Lower leg skin (tissue), 3 donors: ENCODE measurements around the gene PODXL2.

Experiments used
- CTCF ChIP-seq, 3 donors: fragments of 450-650 bp; IDR thresholded peaks; one replicate each; pipeline ENCODE4 v1.5.1; 2016; ENCODE audit warnings: antibody characterized with exemption in 3 of 3, mild to moderate bottlenecking in 3 of 3, moderate library complexity in 2 of 3
- POLR2A ChIP-seq, 2 donors: fragments of 450-650 bp; IDR thresholded peaks; one replicate each; pipeline ENCODE4 v1.6.1; 2016 to 2017; ENCODE audit warnings: antibody characterized with exemption in 2 of 2, mild to moderate bottlenecking in 1 of 2, moderate library complexity in 1 of 2

- no peak for TF ChIP-seq CTCF (IDR thresholded peaks at IDR 0.05)
- no peak for TF ChIP-seq POLR2A (IDR thresholded peaks at IDR 0.05)
These were observed 46.8 kb downstream of the PODXL2 start for GRCh38 chr3:127675651-127676391.
